DOHH2 (cell line): Measurements from ENCODE around the gene TMEM54.
"Not testable (repeated sequence)": the region's sequence is repeated elsewhere in the genome, so short reads cannot be mapped to it uniquely, and the experiment has no call there.

Source experiments
- H3F3A ChIP-seq: fragments of 200-600 bp; sonication (generic), shearing (Covaris generic); 2 replicates; pipeline ENCODE4 v1.6.0; 2016; ENCODE audit warnings: antibody characterized with exemption, mild to moderate bottlenecking; ENCODE audit not compliant: control insufficient read depth, insufficient read depth
- H3K27ac ChIP-seq: fragments of 200-600 bp; sonication (generic); 2 replicates; pipeline ENCODE4 v1.5.1; 2014; ENCODE audit warnings: low read depth, mild to moderate bottlenecking, low read length, moderate library complexity
- H3K27me3 ChIP-seq: fragments of 200-600 bp; sonication (generic); 2 replicates; pipeline ENCODE4 v1.6.1; 2014; ENCODE audit warnings: mild to moderate bottlenecking, low read length, mixed read lengths; ENCODE audit not compliant: control insufficient read depth
- H3K36me3 ChIP-seq: fragments of 200-600 bp; sonication (generic); 2 replicates; pipeline ENCODE4 v1.6.1; 2014; ENCODE audit warnings: mild to moderate bottlenecking, low read length, moderate library complexity, mixed read lengths; ENCODE audit not compliant: control insufficient read depth
- H3K4me1 ChIP-seq: fragments of 200-600 bp; sonication (generic); 2 replicates; pipeline ENCODE4 v1.6.1; 2014; ENCODE audit warnings: mild to moderate bottlenecking, low read length, mixed read lengths; ENCODE audit not compliant: control insufficient read depth
- H3K4me2 ChIP-seq: fragments of 200-600 bp; sonication (generic); 2 replicates; pipeline ENCODE4 v1.6.0; 2014; ENCODE audit warnings: mild to moderate bottlenecking, low read length, moderate library complexity
- H3K4me3 ChIP-seq: fragments of 200-600 bp; sonication (generic); 2 replicates; pipeline ENCODE4 v1.5.1; 2014; ENCODE audit warnings: mild to moderate bottlenecking, low read length, mixed read lengths
- H3K79me2 ChIP-seq: fragments of 200-600 bp; sonication (generic); 2 replicates; pipeline ENCODE4 v1.6.1; 2014; ENCODE audit warnings: mild to moderate bottlenecking, low read length, mixed read lengths; ENCODE audit not compliant: control insufficient read depth
- H3K9me2 ChIP-seq: fragments of 200-600 bp; sonication (generic); replicated peaks from 2 replicates; pipeline ENCODE4 v1.6.1; 2014; ENCODE audit warnings: mild to moderate bottlenecking, low read length, mixed read lengths; ENCODE audit not compliant: control insufficient read depth
- H3K9me3 ChIP-seq: fragments of 200-600 bp; sonication (generic); 2 replicates; pipeline ENCODE4 v1.6.1; 2014; ENCODE audit warnings: antibody characterized with exemption, low read length, mixed read lengths; ENCODE audit not compliant: control insufficient read depth, insufficient read depth
- H4K20me1 ChIP-seq: fragments of 200-600 bp; sonication (generic); 2 replicates; pipeline ENCODE4 v1.6.0; 2014; ENCODE audit warnings: low read depth, mild to moderate bottlenecking, antibody characterized with exemption, low read length, moderate library complexity; ENCODE audit not compliant: control insufficient read depth, insufficient read depth
- CTCF ChIP-seq: fragments of 200-600 bp; sonication (generic); IDR thresholded peaks from one replicate; pipeline ENCODE4 v1.5.1; 2014; ENCODE audit warnings: antibody characterized with exemption, mild to moderate bottlenecking, low read depth, low read length; ENCODE audit not compliant: poor library complexity, severe bottlenecking
- EZH2phosphoT487 ChIP-seq: fragments of 200-600 bp; sonication (generic); IDR thresholded peaks from 2 replicates; pipeline ENCODE4 v1.6.1; 2017; ENCODE audit warnings: borderline replicate concordance, mild to moderate bottlenecking, antibody characterized with exemption, low read length, moderate library complexity, mixed read lengths

Gene TMEM54

GRCh38 chr1:32906654-32907053, 5.5 kb upstream of the TMEM54 start:
- Histone ChIP-seq H3K36me3 (no peaks in the 10 kb centered on the region), H3K27ac (no peak overlapping the region), H3K4me3 (no peak overlapping the region), H3F3A (no peaks in the 10 kb centered on the region), H3K4me2 (no peak overlapping the region), H4K20me1 (no peaks in the 10 kb centered on the region), H3K4me1 (0 out of 2 replicates have a peak, but pooled peaks cover under 1% of the 10 kb centered on the region), H3K79me2 (no peaks in the 10 kb centered on the region), H3K9me3 (no peaks in the 10 kb centered on the region), H3K27me3 (peaks cover 27% of the 10 kb centered on the region), H3K9me2 (no peaks in the 10 kb centered on the region)
- TF ChIP-seq EZH2phosphoT487 (no peak), CTCF (no peak)

- not testable (repeated sequence) for H3K4me1 ChIP-seq, H3K9me3 ChIP-seq
These were observed 4.4 kb upstream of the TMEM54 start for GRCh38 chr1:32905588-32905987.

GRCh38 chr1:32904797-32905196, 3.6 kb upstream of the TMEM54 start:
- no peak overlapping the region for H3K27ac ChIP-seq

More at GRCh38 chr1:32905588-32905987, 4.4 kb upstream of the TMEM54 start:
- H3F3A ChIP-seq, H3K27ac ChIP-seq, H3K4me3 ChIP-seq, H3K4me2 ChIP-seq, H3K79me2 ChIP-seq, H4K20me1 ChIP-seq, H3K36me3 ChIP-seq, H3K9me2 ChIP-seq: not testable (repeated sequence)
- peaks cover 35% of the 10 kb centered on the region for H3K27me3 ChIP-seq

More at GRCh38 chr1:32904797-32905196, 3.6 kb upstream of the TMEM54 start:
- Histone ChIP-seq H3K4me3 (no peak overlapping the region), H3K9me2 (no peaks in the 10 kb centered on the region), H3K27me3 (peaks cover 39% of the 10 kb centered on the region), H3F3A (no peaks in the 10 kb centered on the region), H3K36me3 (no peaks in the 10 kb centered on the region), H3K9me3 (no peaks in the 10 kb centered on the region), H3K4me1 (peaks cover 8% of the 10 kb centered on the region), H3K79me2 (no peaks in the 10 kb centered on the region), H4K20me1 (no peaks in the 10 kb centered on the region), H3K4me2 (no peak overlapping the region)
- TF ChIP-seq EZH2phosphoT487 (no peak), CTCF (no peak)
